Naive thymus-derived CD4-positive, alpha-beta T cell (primary cell): Measurements from ENCODE around the gene RBM5. TPM values are rescaled to one million over a fixed set of nuclear protein-coding genes. Genes with fewer than 3 reads are reported as not detected.
A peak's percentile ranks its signal among the peaks of the same experiment; 100 is the strongest.

Experiments
- ATAC-seq: fragments of 150-1000 bp; cut with Tn5 transposase; 2 replicates; pipeline ENCODE4 v1.10.0; 2021; ENCODE audit warnings: mild to moderate bottlenecking, moderate library complexity
- CTCF ChIA-PET: fragments of 350-600 bp; sonication (Branson Sonifier 250); formaldehyde crosslinking; loops from one replicate; lab custom pipeline; 2021; ENCODE audit warnings: antibody characterized with exemption; lab: Charles Lee
- POLR2A ChIA-PET: fragments of 350-600 bp; sonication (Branson Sonifier 250); formaldehyde crosslinking; loops from one replicate; lab custom pipeline; 2021; ENCODE audit warnings: antibody characterized with exemption, inconsistent platforms; lab: Charles Lee
- DNase-seq, 9 donors: peaks; one replicate each; pipeline versions ENCODE4 v3.0.0 to v3.0.0-alpha.2; 2020 to 2022; ENCODE audit warnings: mixed read lengths in 1 of 9
- H3K27ac ChIP-seq: one replicate; pipeline ENCODE4 v1.7.0; 2013; ENCODE audit warnings: mild to moderate bottlenecking, low read depth, low read length, moderate library complexity
- H3K27me3 ChIP-seq, 2 donors: one replicate each; pipeline ENCODE4 v1.7.0; 2013; ENCODE audit warnings: low read length in 2 of 2, mild to moderate bottlenecking in 2 of 2, moderate library complexity in 2 of 2; ENCODE audit not compliant: control insufficient read depth in 2 of 2, insufficient read depth in 2 of 2
- H3K36me3 ChIP-seq, 3 experiments: 1 replicate in 2 of 3; 2 replicates in 1 of 3; pipeline ENCODE4 v1.7.0; 2013; ENCODE audit warnings: low read length in 3 of 3, mild to moderate bottlenecking in 3 of 3, moderate library complexity in 1 of 3; ENCODE audit not compliant: insufficient read depth in 3 of 3, control insufficient read depth in 2 of 3
- H3K4me1 ChIP-seq, 2 donors: one replicate each; pipeline ENCODE4 v1.7.0; 2013; ENCODE audit warnings: low read length in 2 of 2, mild to moderate bottlenecking in 2 of 2, moderate library complexity in 1 of 2; ENCODE audit not compliant: control insufficient read depth in 2 of 2, insufficient read depth in 2 of 2
- H3K4me3 ChIP-seq: 2 replicates; pipeline ENCODE4 v1.7.0; 2013; ENCODE audit warnings: mild to moderate bottlenecking, low read length
- H3K9me3 ChIP-seq, 3 experiments: 1 replicate in 2 of 3; 2 replicates in 1 of 3; pipeline ENCODE4 v1.7.0; 2013; ENCODE audit warnings: low read length in 3 of 3; ENCODE audit not compliant: control insufficient read depth in 2 of 3
- H3K27ac Mint-ChIP-seq, 9 donors: one replicate each; pipeline ENCODE4 v1.8.0; 2020 to 2022; ENCODE audit warnings: mixed read lengths in 9 of 9, mild to moderate bottlenecking in 8 of 9, moderate library complexity in 5 of 9, inconsistent platforms in 2 of 9
- H3K27me3 Mint-ChIP-seq, 5 donors: one replicate each; pipeline ENCODE4 v1.8.0; 2021 to 2022; ENCODE audit warnings: mixed read lengths in 5 of 5, mild to moderate bottlenecking in 1 of 5
- H3K36me3 Mint-ChIP-seq, 5 donors: one replicate each; pipeline ENCODE4 v1.8.0; 2020 to 2022; ENCODE audit warnings: mixed read lengths in 5 of 5, mild to moderate bottlenecking in 3 of 5, inconsistent platforms in 1 of 5
- H3K4me1 Mint-ChIP-seq, 7 donors: one replicate each; pipeline ENCODE4 v1.8.0; 2020 to 2022; ENCODE audit warnings: mixed read lengths in 7 of 7, mild to moderate bottlenecking in 3 of 7, inconsistent platforms in 1 of 7
- H3K4me3 Mint-ChIP-seq, 10 donors: one replicate each; pipeline ENCODE4 v1.8.0; 2020 to 2022; ENCODE audit warnings: mild to moderate bottlenecking in 10 of 10, mixed read lengths in 10 of 10, moderate library complexity in 6 of 10, inconsistent platforms in 2 of 10
- H3K9me3 Mint-ChIP-seq, 11 donors: one replicate each; pipeline ENCODE4 v1.8.0; 2020 to 2022; ENCODE audit warnings: mixed read lengths in 11 of 11, mild to moderate bottlenecking in 4 of 11, inconsistent platforms in 1 of 11, moderate library complexity in 1 of 11
- intact Hi-C, 2 donors: fragments of 100-400 bp; cut with micrococcal nuclease; formaldehyde crosslinking; loops; one replicate each; pipeline ENCODE4 v1.15.1; 2023
- polyA plus RNA-seq, 2 donors: library from polyadenylated mRNA; unstranded; fragments of 300-500 nt; fragmentation: Illumina TruSeq; gene quantifications; one replicate each; pipeline ENCODE4 v1.2.3, GENCODE V29; 2021
- total RNA-seq, 6 experiments: library from RNA in 5 of 6; stranded (reverse) in 5 of 6; gene quantifications; 1 replicate in 5 of 6; 2 replicates in 1 of 6; pipeline ENCODE4 v1.2.3 and lab custom pipeline; 2021 to 2026

Gene RBM5
- total and polyA plus RNA-seq, 7 experiments from 2014 or later = 45.6 to 420 (median 320) TPM

DNA sequence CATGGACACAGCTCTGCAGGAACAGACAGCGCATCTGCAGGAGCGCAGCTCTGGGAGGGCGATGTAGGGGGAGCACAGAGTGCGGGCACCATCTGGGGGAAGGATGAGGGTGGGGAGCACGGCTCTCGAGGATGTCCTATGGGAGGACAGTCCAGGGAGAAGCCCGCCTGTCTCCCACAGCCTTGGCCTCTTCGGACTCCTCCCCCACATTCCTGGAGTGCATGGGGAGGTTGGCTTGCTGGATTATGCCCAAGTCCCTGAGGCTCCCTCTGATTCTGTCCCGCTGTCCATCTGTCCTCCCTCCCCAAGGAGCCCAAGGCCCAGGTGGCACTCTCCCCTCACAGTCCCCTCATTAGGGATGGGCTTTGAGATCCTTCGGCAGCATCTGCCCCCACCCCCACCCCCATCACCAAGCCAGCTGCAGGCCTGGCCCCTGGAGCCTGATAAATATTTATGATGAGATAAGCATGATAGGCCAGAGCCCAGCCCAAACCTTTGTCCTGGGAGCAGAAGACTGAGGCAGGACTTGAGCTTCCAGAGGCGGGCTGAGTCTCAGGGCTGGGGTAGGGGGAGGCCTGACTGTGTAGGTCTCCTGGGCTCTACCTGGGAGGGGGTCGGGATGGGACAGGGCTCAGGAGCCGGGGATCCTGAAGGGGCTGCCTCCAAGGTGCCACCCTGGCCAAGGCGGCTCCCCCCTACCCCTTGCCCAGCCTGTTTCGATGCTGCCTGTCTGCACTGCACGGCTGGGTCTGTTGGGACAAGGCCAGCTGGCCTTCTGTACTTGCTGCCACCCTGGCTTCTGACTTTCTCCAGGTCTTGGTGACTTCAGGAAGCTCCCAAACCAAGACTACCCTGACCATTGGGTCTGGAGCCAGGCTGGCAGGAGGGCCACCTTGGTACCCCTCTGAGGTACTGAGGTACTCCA, 37.8 kb downstream of the RBM5 start:
- H3K9me3 ChIP-seq = no peaks in the 10 kb centered on the region
- Mint-ChIP-seq H3K4me1 (peaks cover 0 to 9% (median 0%) of the 10 kb centered on the region in 7 donors), H3K27me3 (no peaks in the 10 kb centered on the region), H3K36me3 (no peaks in the 10 kb centered on the region), H3K4me3 (no peak overlapping the region), H3K27ac (peak overlapping the region in 1 of 9 donors; percentile 42), H3K9me3 (no peaks in the 10 kb centered on the region)
- no peaks in the 10 kb centered on the region for H3K36me3 ChIP-seq
- intact Hi-C loops = no loop called here
- ChIA-PET CTCF (no interaction called here), POLR2A (no interaction called here)
- ATAC-seq (no peak), DNase-seq (no peak)
- no peak overlapping the region for H3K4me3 ChIP-seq
- no peaks in the 10 kb centered on the region for H3K4me1 ChIP-seq
- H3K27ac ChIP-seq = no peak overlapping the region
- H3K27me3 ChIP-seq = no peaks in the 10 kb centered on the region

DNA sequence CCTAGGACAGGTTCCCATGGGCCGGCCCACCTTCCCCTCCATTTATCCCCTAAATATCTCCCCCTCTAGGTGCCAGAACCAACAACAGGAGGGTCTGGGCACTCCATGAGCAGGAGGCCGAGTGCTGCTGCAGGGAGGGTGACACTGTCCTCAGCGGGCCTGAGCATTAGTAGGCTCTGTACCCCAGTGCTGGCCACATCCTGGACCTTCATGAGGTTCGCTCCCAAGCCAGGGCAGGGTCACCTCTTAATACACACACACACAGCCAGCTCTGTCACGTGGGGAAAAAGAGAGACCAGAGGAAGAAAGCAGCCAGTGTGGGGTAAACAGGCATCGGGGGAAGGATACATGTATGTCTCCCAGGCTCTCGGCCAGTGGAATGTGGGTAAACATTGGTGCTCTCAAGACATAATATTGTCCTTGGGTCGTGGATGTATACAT, 38.6 kb downstream of the RBM5 start:
- Histone ChIP-seq H3K9me3 (no peaks in the 10 kb centered on the region), H3K36me3 (no peaks in the 10 kb centered on the region), H3K27ac (no peak overlapping the region), H3K4me3 (no peak overlapping the region), H3K4me1 (no peaks in the 10 kb centered on the region), H3K27me3 (no peaks in the 10 kb centered on the region)
- no peaks in the 10 kb centered on the region for H3K36me3 Mint-ChIP-seq
- no peak overlapping the region for H3K27ac Mint-ChIP-seq
- no peak overlapping the region for H3K4me3 Mint-ChIP-seq
- DNase-seq (no peak), ATAC-seq (no peak)
- peaks cover 0 to 3% (median 0%) of the 10 kb centered on the region in 7 donors for H3K4me1 Mint-ChIP-seq
- H3K27me3 Mint-ChIP-seq = no peaks in the 10 kb centered on the region
- ChIA-PET POLR2A (no interaction called here), CTCF (no interaction called here)
- intact Hi-C loops = no loop called here
- H3K9me3 Mint-ChIP-seq = no peaks in the 10 kb centered on the region

DNA sequence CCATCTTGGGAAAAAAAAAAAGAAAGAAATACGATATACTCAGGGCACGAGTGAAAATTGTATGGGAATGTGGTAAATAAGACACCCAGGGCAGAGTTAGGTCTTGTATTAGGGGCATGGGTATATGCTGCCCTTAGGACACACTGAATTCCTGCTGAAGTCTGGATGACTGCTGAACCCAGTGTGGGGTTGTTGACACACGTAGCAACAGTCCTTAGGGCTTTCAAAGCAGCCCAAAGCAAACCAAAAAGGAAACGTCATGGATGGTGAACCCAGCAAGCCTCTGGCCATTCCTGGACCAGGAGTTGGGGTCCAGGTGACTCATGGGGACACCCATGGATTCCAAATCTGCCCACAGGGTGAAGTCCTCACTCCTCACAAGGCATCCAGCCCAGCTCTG, 39.3 kb downstream of the RBM5 start:
- Mint-ChIP-seq H3K27me3 (peaks cover 0 to 5% (median 0%) of the 10 kb centered on the region in 5 donors), H3K4me3 (no peak overlapping the region), H3K4me1 (peaks cover 0 to 1% (median 0%) of the 10 kb centered on the region in 7 donors), H3K36me3 (no peaks in the 10 kb centered on the region), H3K27ac (no peak overlapping the region), H3K9me3 (no peaks in the 10 kb centered on the region)
- DNase-seq (no peak), ATAC-seq (no peak)
- no peaks in the 10 kb centered on the region for H3K9me3 ChIP-seq
- no peaks in the 10 kb centered on the region for H3K27me3 ChIP-seq
- no peak overlapping the region for H3K27ac ChIP-seq
- ChIA-PET CTCF (no interaction called here), POLR2A (no interaction called here)
- H3K4me1 ChIP-seq = no peaks in the 10 kb centered on the region
- intact Hi-C loops = no loop called here
- H3K36me3 ChIP-seq = no peaks in the 10 kb centered on the region
- no peak overlapping the region for H3K4me3 ChIP-seq

DNA sequence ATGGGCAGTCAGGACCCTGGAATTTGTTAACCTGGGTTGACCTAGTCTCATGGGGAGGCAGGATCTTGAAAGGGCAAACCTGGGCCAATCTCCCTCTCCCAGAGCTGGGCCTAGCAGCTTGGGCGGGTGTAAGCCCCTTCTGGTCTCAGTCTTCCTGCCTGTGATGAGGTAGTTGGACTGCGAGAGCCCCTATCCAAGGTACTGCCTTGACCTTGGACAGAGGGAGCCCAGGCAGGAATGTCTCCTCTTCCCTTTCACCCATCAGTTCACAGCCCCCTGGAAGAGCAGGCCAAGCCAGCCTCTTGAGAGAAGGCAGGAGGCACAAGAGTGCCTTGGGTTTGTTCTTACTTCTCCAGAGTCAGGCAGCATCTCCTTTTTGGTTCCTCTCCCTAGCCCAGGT, 41.7 kb downstream of the RBM5 start:
- no peak overlapping the region for H3K27ac Mint-ChIP-seq
- POLR2A ChIA-PET = no interaction called here

DNA sequence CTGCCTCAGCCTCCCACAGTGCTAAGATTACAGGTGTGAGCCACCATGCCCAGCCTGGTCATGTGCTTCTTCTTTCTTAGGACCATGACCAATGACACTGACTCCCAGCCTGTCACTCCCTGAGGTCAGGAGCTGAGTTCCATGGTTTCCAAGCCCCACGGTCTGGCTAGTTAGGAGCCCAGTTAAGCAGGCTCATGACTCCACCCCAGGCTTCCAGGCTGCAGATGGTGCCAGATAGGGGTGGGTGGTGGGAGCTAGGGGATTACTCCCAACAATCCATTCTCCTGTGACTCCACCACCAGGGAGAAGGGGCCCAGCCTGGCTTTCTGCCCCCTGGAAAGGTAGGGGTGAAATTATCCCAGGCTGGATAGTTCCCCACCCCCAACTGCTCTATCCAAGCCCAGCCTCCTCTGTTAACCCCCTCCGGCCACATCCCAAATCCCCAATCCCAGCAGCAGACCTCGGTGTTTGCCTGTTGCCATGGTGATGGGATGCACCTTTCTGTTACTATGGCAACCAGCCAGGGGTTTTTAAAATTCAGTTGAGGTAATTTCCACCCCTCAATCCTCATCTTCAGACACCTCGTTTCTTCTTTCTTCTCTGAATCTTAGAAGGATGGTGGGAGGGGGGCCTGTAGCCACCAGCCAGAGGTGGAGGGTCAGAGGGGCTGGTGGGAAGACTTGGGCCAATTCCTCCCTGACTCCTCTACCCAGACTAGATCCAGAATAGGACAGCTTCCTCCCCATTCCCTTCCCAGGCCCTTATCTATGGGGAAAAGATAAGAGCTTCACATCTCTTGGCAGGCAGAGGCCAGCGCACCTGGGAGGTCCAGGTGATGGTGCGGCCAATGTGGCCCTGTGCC, 43.9 kb downstream of the RBM5 start:
- Mint-ChIP-seq H3K36me3 (no peaks in the 10 kb centered on the region), H3K27ac (peak overlapping the region in 1 of 9 donors; percentile 52), H3K9me3 (no peaks in the 10 kb centered on the region), H3K4me3 (no peak overlapping the region), H3K27me3 (peaks cover 0 to 6% (median 0%) of the 10 kb centered on the region in 5 donors), H3K4me1 (no peaks in the 10 kb centered on the region)
- Histone ChIP-seq H3K27me3 (no peaks in the 10 kb centered on the region), H3K9me3 (no peaks in the 10 kb centered on the region), H3K4me1 (no peaks in the 10 kb centered on the region), H3K4me3 (no peak overlapping the region), H3K27ac (no peak overlapping the region), H3K36me3 (no peaks in the 10 kb centered on the region)
- ChIA-PET CTCF (interaction anchor here (0.7 kb wide), 1 partner anchor 15 kb away, joined by 3 read pairs; no protein-coding TSS in a partner anchor), POLR2A (no interaction called here)
- ATAC-seq = no peak
- DNase-seq = no peak
- intact Hi-C loops = no loop called here

More for the DNA sequence above, 41.7 kb downstream of the RBM5 start:
- intact Hi-C loops = no loop called here
- Mint-ChIP-seq H3K36me3 (no peaks in the 10 kb centered on the region), H3K27me3 (peaks cover 0 to 6% (median 0%) of the 10 kb centered on the region in 5 donors), H3K9me3 (no peaks in the 10 kb centered on the region), H3K4me3 (no peak overlapping the region), H3K4me1 (no peaks in the 10 kb centered on the region)
- Histone ChIP-seq H3K9me3 (no peaks in the 10 kb centered on the region), H3K36me3 (no peaks in the 10 kb centered on the region), H3K4me1 (no peaks in the 10 kb centered on the region), H3K27me3 (no peaks in the 10 kb centered on the region), H3K27ac (no peak overlapping the region), H3K4me3 (no peak overlapping the region)
- no peak for ATAC-seq
- no peak for DNase-seq
- CTCF ChIA-PET = interaction anchor here (0.6 kb wide), 2 partner anchors 24 to 46 kb away, joined by 3 read pairs; no protein-coding TSS in a partner anchor

DNA sequence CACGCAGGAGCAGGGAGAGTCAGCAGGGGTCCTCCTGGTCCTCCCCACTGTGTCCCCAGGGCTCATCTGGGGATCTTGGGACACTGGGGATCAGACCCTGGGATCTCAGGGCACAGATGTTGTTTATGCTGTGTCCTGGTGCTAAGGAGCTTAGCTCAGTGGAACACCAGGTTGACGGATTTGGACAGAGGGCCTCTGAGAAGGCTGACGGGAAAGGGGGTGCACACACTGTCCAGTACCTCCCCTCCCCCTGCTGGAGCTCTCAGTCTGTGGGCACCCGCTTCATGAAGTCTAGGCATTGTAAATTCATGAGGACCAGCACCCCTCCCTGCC, 44.5 kb downstream of the RBM5 start:
- ChIA-PET POLR2A (no interaction called here), CTCF (interaction anchor here (0.7 kb wide), 1 partner anchor 14 kb away, joined by 3 read pairs; no protein-coding TSS in a partner anchor)
- no peaks in the 10 kb centered on the region for H3K36me3 ChIP-seq
- no peak overlapping the region for H3K4me3 ChIP-seq
- H3K36me3 Mint-ChIP-seq = no peaks in the 10 kb centered on the region
- DNase-seq (no peak), ATAC-seq (no peak)
- H3K27me3 ChIP-seq = no peaks in the 10 kb centered on the region
- peaks cover 0 to under 1% of the 10 kb centered on the region in 2 donors for H3K4me1 ChIP-seq
- no peak overlapping the region for H3K4me3 Mint-ChIP-seq
- H3K9me3 ChIP-seq = no peaks in the 10 kb centered on the region
- no peak overlapping the region for H3K27ac Mint-ChIP-seq
- intact Hi-C loops = no loop called here
- peaks cover 0 to 7% (median 0%) of the 10 kb centered on the region in 5 donors for H3K27me3 Mint-ChIP-seq
- H3K4me1 Mint-ChIP-seq = peaks cover under 1 to 2% (median 2%) of the 10 kb centered on the region in 7 donors
- H3K27ac ChIP-seq = no peak overlapping the region
- no peaks in the 10 kb centered on the region for H3K9me3 Mint-ChIP-seq
